Neural cell (in vitro differentiated cells): ENCODE data around the gene CDC25A. TPM values are rescaled to one million over a fixed set of nuclear protein-coding genes. Genes with fewer than 3 reads are reported as not detected.
"Not testable (repeated sequence)": the region's sequence is repeated elsewhere in the genome, so short reads cannot be mapped to it uniquely, and the experiment has no call there.

Experiments used
- H2AFZ ChIP-seq: fragments of 200-600, 300-800 bp; sonication (generic), shearing (Covaris generic); 2 replicates; pipeline ENCODE4 v1.6.0; 2014; ENCODE audit warnings: low read depth, mild to moderate bottlenecking, antibody characterized with exemption, low read length, moderate library complexity
- H3F3A ChIP-seq: fragments of 200-600 bp; shearing (Covaris generic); 2 replicates; pipeline ENCODE4 v1.6.1; 2016; ENCODE audit warnings: mild to moderate bottlenecking, moderate library complexity, mixed read lengths, antibody characterized with exemption, low read length; ENCODE audit not compliant: insufficient read depth, poor library complexity, severe bottlenecking
- H3K27ac ChIP-seq: fragments of 200-600, 300-800 bp; sonication (generic), shearing (Covaris generic); 2 replicates; pipeline ENCODE4 v1.5.1; 2014; ENCODE audit warnings: mild to moderate bottlenecking, low read length, moderate library complexity
- H3K27me3 ChIP-seq: fragments of 300-800, 200-600 bp; sonication (generic), shearing (Covaris generic); 2 replicates; pipeline ENCODE4 v1.6.0; 2014; ENCODE audit warnings: mild to moderate bottlenecking, low read depth, low read length, moderate library complexity; ENCODE audit not compliant: insufficient read depth
- H3K36me3 ChIP-seq: fragments of 300-800, 200-600 bp; sonication (generic), shearing (Covaris generic); 2 replicates; pipeline ENCODE4 v1.5.1; 2014; ENCODE audit warnings: mild to moderate bottlenecking, antibody characterized with exemption, low read length, moderate library complexity; ENCODE audit not compliant: insufficient read depth
- H3K4me2 ChIP-seq: fragments of 300-800, 200-600 bp; sonication (generic), shearing (Covaris generic); 2 replicates; pipeline ENCODE4 v1.6.0; 2014; ENCODE audit warnings: mild to moderate bottlenecking, low read length
- H3K4me3 ChIP-seq: fragments of 300-800, 200-600 bp; sonication (generic), shearing (Covaris generic); 2 replicates; pipeline ENCODE4 v1.5.1; 2014; ENCODE audit warnings: mild to moderate bottlenecking, low read length, moderate library complexity
- H3K79me2 ChIP-seq: fragments of 200-600 bp; shearing (Covaris generic); replicated peaks from 2 replicates; pipeline ENCODE4 v1.6.0; 2014; ENCODE audit warnings: mild to moderate bottlenecking, low read length, moderate library complexity; ENCODE audit not compliant: insufficient read depth
- H3K9ac ChIP-seq: fragments of 300-800, 200-600 bp; sonication (generic), shearing (Covaris generic); 2 replicates; pipeline ENCODE4 v1.6.1; 2016; ENCODE audit warnings: mild to moderate bottlenecking, low read length, mixed read lengths
- H3K9me2 ChIP-seq: fragments of 200-600 bp; shearing (Covaris generic); 2 replicates; pipeline ENCODE4 v1.6.1; 2016; ENCODE audit warnings: mild to moderate bottlenecking, low read length, mixed read lengths; ENCODE audit not compliant: insufficient read depth
- H3K9me3 ChIP-seq: fragments of 200-600, 300-800 bp; sonication (generic), shearing (Covaris generic); 2 replicates; pipeline ENCODE4 v1.6.1; 2016; ENCODE audit warnings: mild to moderate bottlenecking, mixed run types, low read length, moderate library complexity, mixed read lengths
- H4K20me1 ChIP-seq: fragments of 200-600 bp; shearing (Covaris generic); 2 replicates; pipeline ENCODE4 v1.6.1; 2016; ENCODE audit warnings: mild to moderate bottlenecking, mixed run types; ENCODE audit not compliant: insufficient read depth
- EP300 ChIP-seq: fragments of 450-650 bp; conservative IDR thresholded peaks from 2 replicates; pipeline ENCODE4 v1.6.1; 2014; ENCODE audit warnings: antibody characterized with exemption, mild to moderate bottlenecking, moderate library complexity; ENCODE audit not compliant: poor library complexity, severe bottlenecking
- EZH2 ChIP-seq: fragments of 200-600, 300-800 bp; shearing (Covaris generic), sonication (generic); IDR thresholded peaks from 2 replicates; pipeline ENCODE4 v1.6.1; 2014; ENCODE audit warnings: antibody characterized with exemption, low read length, borderline replicate concordance, mild to moderate bottlenecking; ENCODE audit not compliant: insufficient read depth, poor library complexity, severe bottlenecking
- MXI1 ChIP-seq: fragments of 450-650 bp; conservative IDR thresholded peaks from 2 replicates; pipeline ENCODE4 v1.6.1; 2014; ENCODE audit warnings: antibody characterized with exemption, mild to moderate bottlenecking; ENCODE audit not compliant: poor library complexity, severe bottlenecking
- POLR2AphosphoS5 ChIP-seq: IDR thresholded peaks from 2 replicates; pipeline ENCODE4 v1.6.1; 2012
- RAD21 ChIP-seq: fragments of 450-650 bp; conservative IDR thresholded peaks from 2 replicates; pipeline ENCODE4 v1.6.1; 2014; ENCODE audit warnings: antibody characterized with exemption, mild to moderate bottlenecking, moderate library complexity
- REST ChIP-seq: IDR thresholded peaks from 2 replicates; pipeline ENCODE4 v1.6.1; 2012; ENCODE audit warnings: borderline replicate concordance
- SMC3 ChIP-seq: fragments of 450-650 bp; conservative IDR thresholded peaks from 2 replicates; pipeline ENCODE4 v1.6.1; 2014; ENCODE audit warnings: antibody characterized with exemption, mild to moderate bottlenecking, moderate library complexity; ENCODE audit not compliant: poor library complexity
- TAF1 ChIP-seq: IDR thresholded peaks from 2 replicates; pipeline ENCODE4 v1.6.1; 2012; ENCODE audit warnings: low read depth
- polyA plus RNA-seq: library from polyadenylated mRNA; depleted of rRNA; stranded (reverse); fragments of >200 nt; gene quantifications from 2 replicates; pipeline ENCODE4 v1.2.3, GENCODE V29; 2014
- TF ChIP-seq, protein P1 (sequence below): fragments of 450-650 bp; IDR thresholded peaks from 2 replicates; pipeline ENCODE4 v1.5.1; 2014; ENCODE audit warnings: antibody characterized with exemption, mild to moderate bottlenecking, moderate library complexity; ENCODE audit not compliant: poor library complexity, severe bottlenecking

The CDC25A gene
- polyA plus RNA-seq, 1 donor from 2014 or later = 12.3 TPM

- Histone ChIP-seq H3K27me3 (no peaks in the 10 kb centered on the region), H3K9me3 (no peaks in the 10 kb centered on the region), H3K4me2 (no peak overlapping the region), H3K79me2 (no peaks in the 10 kb centered on the region), H3K4me3 (no peak overlapping the region), H3F3A (no peaks in the 10 kb centered on the region), H3K9me2 (no peaks in the 10 kb centered on the region), H2AFZ (no peak overlapping the region), H3K27ac (no peak overlapping the region), H3K9ac (no peak overlapping the region), H3K36me3 (no peaks in the 10 kb centered on the region), H4K20me1 (no peaks in the 10 kb centered on the region)
- TF ChIP-seq REST (no peak), RAD21 (no peak), POLR2AphosphoS5 (no peak), TAF1 (no peak), EP300 (no peak), MXI1 (no peak), EZH2 (no peak), SMC3 (no peak)
- TF ChIP-seq, protein P1, sequence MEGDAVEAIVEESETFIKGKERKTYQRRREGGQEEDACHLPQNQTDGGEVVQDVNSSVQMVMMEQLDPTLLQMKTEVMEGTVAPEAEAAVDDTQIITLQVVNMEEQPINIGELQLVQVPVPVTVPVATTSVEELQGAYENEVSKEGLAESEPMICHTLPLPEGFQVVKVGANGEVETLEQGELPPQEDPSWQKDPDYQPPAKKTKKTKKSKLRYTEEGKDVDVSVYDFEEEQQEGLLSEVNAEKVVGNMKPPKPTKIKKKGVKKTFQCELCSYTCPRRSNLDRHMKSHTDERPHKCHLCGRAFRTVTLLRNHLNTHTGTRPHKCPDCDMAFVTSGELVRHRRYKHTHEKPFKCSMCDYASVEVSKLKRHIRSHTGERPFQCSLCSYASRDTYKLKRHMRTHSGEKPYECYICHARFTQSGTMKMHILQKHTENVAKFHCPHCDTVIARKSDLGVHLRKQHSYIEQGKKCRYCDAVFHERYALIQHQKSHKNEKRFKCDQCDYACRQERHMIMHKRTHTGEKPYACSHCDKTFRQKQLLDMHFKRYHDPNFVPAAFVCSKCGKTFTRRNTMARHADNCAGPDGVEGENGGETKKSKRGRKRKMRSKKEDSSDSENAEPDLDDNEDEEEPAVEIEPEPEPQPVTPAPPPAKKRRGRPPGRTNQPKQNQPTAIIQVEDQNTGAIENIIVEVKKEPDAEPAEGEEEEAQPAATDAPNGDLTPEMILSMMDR = no peak
These were observed 69.9 kb downstream of the CDC25A start for GRCh38 chr3:48118322-48118721.

- H3K79me2 ChIP-seq = no peaks in the 10 kb centered on the region
- H3K36me3 ChIP-seq = no peaks in the 10 kb centered on the region
- no peak for TF ChIP-seq SMC3
- TF ChIP-seq, protein P1 = no peak
- TF ChIP-seq EZH2 = no peak
- no peak for TF ChIP-seq RAD21
- no peak for TF ChIP-seq TAF1
- no peak for TF ChIP-seq POLR2AphosphoS5
- TF ChIP-seq REST = no peak
- TF ChIP-seq EP300 = no peak
- no peak for TF ChIP-seq MXI1
- H3K4me2 ChIP-seq = no peak overlapping the region
- H3K9me3 ChIP-seq = no peaks in the 10 kb centered on the region
- no peaks in the 10 kb centered on the region for H3F3A ChIP-seq
- no peak overlapping the region for H3K9ac ChIP-seq
- no peaks in the 10 kb centered on the region for H3K27me3 ChIP-seq
- no peaks in the 10 kb centered on the region for H4K20me1 ChIP-seq
- H3K4me3 ChIP-seq = no peak overlapping the region
- H3K27ac ChIP-seq = no peak overlapping the region
- no peak overlapping the region for H2AFZ ChIP-seq
- no peaks in the 10 kb centered on the region for H3K9me2 ChIP-seq
These were observed 75.4 kb downstream of the CDC25A start for GRCh38 chr3:48112813-48113212.

GRCh38 chr3:48112108-48112791 lies 76.0 kb downstream of the CDC25A start:
- not testable (repeated sequence) for H3K79me2 ChIP-seq, H3K27ac ChIP-seq, H3K9ac ChIP-seq, H3K4me2 ChIP-seq, H3K4me3 ChIP-seq, H3K27me3 ChIP-seq, H3K36me3 ChIP-seq, H4K20me1 ChIP-seq, H3K9me2 ChIP-seq, H3K9me3 ChIP-seq, H2AFZ ChIP-seq, H3F3A ChIP-seq
